ENCODE measurements around the gene ACTG1.

ACTG1 gene

DNA sequence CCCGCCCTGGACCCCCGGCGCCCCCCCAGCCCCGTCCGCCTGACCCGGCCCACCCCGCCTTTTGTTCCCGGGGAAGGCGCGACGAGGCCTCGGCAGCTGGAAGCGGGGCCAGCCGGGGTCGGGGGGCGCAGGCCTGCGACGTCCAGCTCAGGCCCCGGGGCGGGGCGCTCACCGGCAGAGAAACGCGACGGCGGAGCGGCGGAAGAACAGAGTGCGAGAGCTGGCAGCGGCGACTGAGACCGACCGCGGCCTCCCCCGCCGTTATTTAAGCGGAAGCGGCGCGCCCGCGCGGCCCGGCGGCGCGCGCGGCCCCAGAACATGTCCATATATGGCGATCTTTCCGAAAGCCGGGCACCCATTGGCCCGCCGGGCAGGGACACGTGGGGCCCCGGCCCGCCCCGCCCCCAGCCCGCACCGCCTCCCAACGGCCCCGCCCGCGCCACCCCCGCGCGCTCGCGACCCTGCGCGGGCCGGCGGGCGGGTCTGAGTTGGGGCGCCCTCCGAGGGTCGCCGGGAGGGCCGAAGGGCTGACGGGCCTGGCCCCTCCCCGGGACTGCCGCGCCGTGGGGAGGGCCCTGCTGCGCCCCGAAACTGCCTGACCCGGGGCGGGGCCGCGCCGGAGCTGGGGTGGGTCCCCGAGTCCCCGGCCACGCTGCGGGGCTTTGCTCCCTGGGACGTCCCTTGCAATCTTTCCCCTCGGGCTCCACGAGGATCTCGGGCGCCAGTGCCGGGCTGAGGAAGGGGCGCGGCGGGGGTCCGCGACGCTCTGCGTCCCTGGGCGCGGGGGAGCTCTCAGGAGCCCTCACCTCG, at the start of gene ACTG1:
TSS of gene ACTG1 (minus strand) at position 238 of the 810 bp plus-strand sequence. CDS start 445 bp downstream, outside the sequence.
- Histone ChIP-seq H3K9me3 (ENCODE audit: control insufficient read depth in 1 of 2, low read length in 2 of 2) (no peaks in the 10 kb centered on the region), H3K27ac (ENCODE audit: low read length) (peak within 1 kb of the TSS; percentile 97), H3K36me3 (ENCODE audit: control insufficient read depth in 1 of 2, insufficient read depth in 2 of 2, low read length in 2 of 2) (peaks cover 31 to 37% of the 10 kb centered on the region in 2 donors), H3K4me3 (ENCODE audit: low read depth in 1 of 2, low read length in 2 of 2) (peak within 1 kb of the TSS; percentile 94 to 100), H3K27me3 (ENCODE audit: low read depth, low read length) (no peaks in the 10 kb centered on the region), H3K4me1 (ENCODE audit: control insufficient read depth in 1 of 2, insufficient read depth in 2 of 2, low read length in 2 of 2) (peaks cover 5 to 38% of the 10 kb centered on the region in 2 donors)

DNA sequence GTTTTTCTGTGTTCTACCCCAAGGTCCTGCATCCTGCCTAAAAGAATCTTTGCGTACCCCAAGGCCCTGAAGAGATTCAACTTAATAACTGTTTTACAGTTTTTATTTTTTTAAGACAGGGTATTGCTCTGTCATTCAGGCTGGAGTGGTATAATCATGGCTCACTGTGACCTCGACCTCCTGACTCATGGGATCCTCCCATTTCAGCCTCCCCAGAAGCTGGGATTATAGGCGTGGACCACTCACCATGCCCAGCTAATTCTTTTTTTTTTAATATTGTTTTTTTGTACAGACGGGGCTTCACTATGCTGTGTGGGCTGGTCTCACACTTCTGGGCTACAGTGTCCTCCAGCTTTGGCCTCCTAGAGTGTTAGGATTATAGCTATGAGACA, 48.9 kb upstream of the ACTG1 start:
- Histone ChIP-seq H3K27me3 (ENCODE audit: low read depth, low read length) (no peaks in the 10 kb centered on the region), H3K9me3 (ENCODE audit: control insufficient read depth in 1 of 2, low read length in 2 of 2) (no peaks in the 10 kb centered on the region), H3K4me1 (ENCODE audit: control insufficient read depth in 1 of 2, insufficient read depth in 2 of 2, low read length in 2 of 2) (peaks cover 3 to 13% of the 10 kb centered on the region in 2 donors), H3K36me3 (ENCODE audit: control insufficient read depth in 1 of 2, insufficient read depth in 2 of 2, low read length in 2 of 2) (peaks cover 34 to 77% of the 10 kb centered on the region in 2 donors), H3K4me3 (ENCODE audit: low read depth in 1 of 2, low read length in 2 of 2) (no peak overlapping the region), H3K27ac (ENCODE audit: low read length) (no peak overlapping the region)

DNA sequence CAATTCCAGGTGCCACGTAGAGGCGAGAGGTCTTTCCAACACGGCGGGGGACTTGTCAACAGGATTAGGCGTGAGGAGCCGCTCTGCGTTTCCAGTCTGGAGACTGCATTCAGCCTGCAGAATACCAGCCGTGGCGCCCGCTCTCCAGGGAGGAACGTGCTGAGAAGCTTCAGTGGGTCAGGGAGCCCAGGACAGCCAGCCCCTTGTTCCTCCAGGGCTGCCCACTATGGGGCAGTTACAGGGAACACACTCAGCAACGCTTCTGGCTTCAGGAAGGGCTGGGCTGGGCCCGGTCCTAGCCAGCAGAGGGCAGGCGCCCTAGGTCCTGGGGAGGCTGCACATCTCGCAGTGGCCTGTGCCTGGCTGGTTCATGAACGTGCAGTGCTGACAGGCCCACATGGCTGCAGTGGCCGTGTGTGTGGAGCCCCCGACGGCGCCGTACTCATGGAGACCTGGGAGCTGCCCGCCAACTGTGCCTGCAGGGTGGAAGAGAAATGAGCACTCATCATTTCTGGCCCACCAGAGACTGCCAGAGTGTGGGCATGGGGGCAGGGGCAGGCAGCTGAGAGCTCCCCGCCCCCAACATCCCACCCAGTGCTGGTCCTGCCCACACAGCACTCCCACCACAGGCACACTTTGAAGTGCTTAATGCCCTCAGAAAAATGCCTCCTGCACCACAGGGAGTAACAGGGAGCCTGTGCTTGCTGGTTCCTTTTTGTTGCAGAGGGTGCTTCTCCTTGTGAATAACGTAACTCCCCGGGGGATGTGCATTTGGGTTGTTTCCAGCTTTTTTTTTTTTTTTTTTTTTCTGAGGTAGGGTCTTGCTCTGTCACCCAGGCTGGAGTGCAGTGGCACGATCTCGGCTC, 46.6 kb upstream of the ACTG1 start:
- Histone ChIP-seq H3K27me3 (ENCODE audit: low read depth, low read length) (no peaks in the 10 kb centered on the region), H3K27ac (ENCODE audit: low read length) (no peak overlapping the region), H3K4me3 (ENCODE audit: low read depth in 1 of 2, low read length in 2 of 2) (no peak overlapping the region), H3K9me3 (ENCODE audit: control insufficient read depth in 1 of 2, low read length in 2 of 2) (no peaks in the 10 kb centered on the region), H3K36me3 (ENCODE audit: control insufficient read depth in 1 of 2, insufficient read depth in 2 of 2, low read length in 2 of 2) (peaks cover 27 to 61% of the 10 kb centered on the region in 2 donors), H3K4me1 (ENCODE audit: control insufficient read depth in 1 of 2, insufficient read depth in 2 of 2, low read length in 2 of 2) (no peaks in the 10 kb centered on the region)

DNA sequence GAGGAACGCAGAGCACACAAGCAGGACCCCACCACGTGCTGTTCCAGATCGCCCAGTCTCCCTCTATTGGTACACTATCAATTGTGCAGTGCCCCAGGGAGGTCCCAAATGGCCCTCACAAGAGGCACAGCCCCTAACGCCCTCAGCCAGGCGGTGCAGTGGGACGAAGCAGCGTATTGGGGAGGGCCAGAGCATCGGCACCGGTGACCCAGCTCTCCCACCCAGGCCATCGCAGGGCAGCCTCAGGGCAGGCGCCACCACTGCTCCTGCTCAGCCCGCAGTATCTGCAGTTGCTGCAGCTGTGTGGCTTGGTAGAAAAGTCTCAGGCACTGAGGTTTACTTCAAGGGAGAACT, 45.5 kb upstream of the ACTG1 start:
- peaks cover 27 to 51% of the 10 kb centered on the region in 2 donors for H3K36me3 ChIP-seq (ENCODE audit: control insufficient read depth in 1 of 2, insufficient read depth in 2 of 2, low read length in 2 of 2)

DNA sequence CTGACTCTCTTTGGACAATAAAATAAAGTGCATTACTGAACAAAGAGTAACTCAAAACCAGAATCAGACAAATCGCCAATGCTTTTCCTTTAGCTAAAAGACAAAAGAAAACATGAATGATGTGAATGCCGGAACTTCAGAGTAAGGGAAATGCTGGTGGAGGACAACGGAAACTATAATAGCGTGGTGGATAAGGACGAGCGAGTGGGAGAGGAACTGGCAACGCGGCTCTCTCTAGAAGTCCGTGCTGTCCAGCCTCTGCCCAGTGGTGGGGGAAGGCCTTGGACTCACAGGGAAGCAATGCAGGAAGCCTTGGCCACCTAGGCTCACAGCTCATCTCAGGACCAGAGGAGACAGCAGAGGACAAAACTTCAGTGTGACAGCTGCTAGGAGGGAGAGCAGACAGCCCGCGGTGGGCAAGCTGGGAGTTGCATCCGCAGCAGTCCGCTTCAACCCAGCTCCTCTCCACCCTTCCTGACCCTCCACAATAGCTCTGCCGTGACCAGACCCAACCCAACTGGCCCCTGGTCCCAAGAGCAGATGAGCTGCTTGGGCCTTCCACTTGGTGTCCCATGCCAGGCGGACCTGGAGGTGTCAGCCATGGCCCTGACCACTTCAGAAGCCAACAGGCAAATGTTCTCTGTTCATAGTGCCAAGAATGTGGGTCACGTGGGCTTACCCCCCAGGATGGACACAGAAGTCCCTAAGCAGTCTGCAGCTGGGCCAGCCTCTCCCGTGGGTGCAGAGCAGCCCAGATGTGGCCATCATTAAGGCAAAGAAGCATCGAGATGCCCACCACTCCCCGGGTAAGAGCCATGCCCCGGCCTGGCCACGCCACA, 44.9 kb upstream of the ACTG1 start:
- Histone ChIP-seq H3K4me3 (ENCODE audit: low read depth in 1 of 2, low read length in 2 of 2) (no peak overlapping the region), H3K9me3 (ENCODE audit: control insufficient read depth in 1 of 2, low read length in 2 of 2) (no peaks in the 10 kb centered on the region), H3K4me1 (ENCODE audit: control insufficient read depth in 1 of 2, insufficient read depth in 2 of 2, low read length in 2 of 2) (peaks cover 9% of the 10 kb centered on the region in 2 donors), H3K36me3 (ENCODE audit: control insufficient read depth in 1 of 2, insufficient read depth in 2 of 2, low read length in 2 of 2) (peaks cover 25 to 48% of the 10 kb centered on the region in 2 donors), H3K27me3 (ENCODE audit: low read depth, low read length) (no peaks in the 10 kb centered on the region), H3K27ac (ENCODE audit: low read length) (no peak overlapping the region)

More for the DNA sequence above, 45.5 kb upstream of the ACTG1 start:
- Histone ChIP-seq H3K4me1 (ENCODE audit: control insufficient read depth in 1 of 2, insufficient read depth in 2 of 2, low read length in 2 of 2) (peaks cover 9% of the 10 kb centered on the region in 2 donors), H3K27me3 (ENCODE audit: low read depth, low read length) (no peaks in the 10 kb centered on the region), H3K4me3 (ENCODE audit: low read depth in 1 of 2, low read length in 2 of 2) (no peak overlapping the region), H3K27ac (ENCODE audit: low read length) (no peak overlapping the region), H3K9me3 (ENCODE audit: control insufficient read depth in 1 of 2, low read length in 2 of 2) (no peaks in the 10 kb centered on the region)

DNA sequence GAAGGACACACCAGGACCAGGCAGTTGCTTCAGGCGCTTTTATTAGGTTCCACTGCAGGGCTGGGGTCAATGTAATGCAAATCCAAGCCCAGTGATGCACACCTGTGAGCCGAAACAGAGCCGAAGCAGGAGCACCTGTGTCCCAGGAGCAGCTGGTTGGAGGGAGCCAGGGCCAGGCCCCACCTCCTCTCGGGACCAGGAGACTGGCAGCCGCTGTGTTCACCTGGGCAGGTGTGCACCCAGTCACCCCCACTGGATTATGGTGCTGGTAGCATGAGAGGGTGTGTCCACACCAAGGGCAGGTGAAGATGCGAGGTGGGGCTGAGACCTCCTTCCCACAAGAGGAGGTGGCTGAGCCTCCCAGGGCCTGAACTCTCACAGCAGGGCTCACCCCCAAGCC, 44.3 kb upstream of the ACTG1 start:
- no peak overlapping the region for H3K27ac ChIP-seq (ENCODE audit: low read length)
- H3K9me3 ChIP-seq (ENCODE audit: control insufficient read depth in 1 of 2, low read length in 2 of 2), result no peaks in the 10 kb centered on the region
- H3K36me3 ChIP-seq (ENCODE audit: control insufficient read depth in 1 of 2, insufficient read depth in 2 of 2, low read length in 2 of 2), result peaks cover 23 to 45% of the 10 kb centered on the region in 2 donors
- H3K4me1 ChIP-seq (ENCODE audit: control insufficient read depth in 1 of 2, insufficient read depth in 2 of 2, low read length in 2 of 2), result peaks cover 9% of the 10 kb centered on the region in 2 donors
- no peaks in the 10 kb centered on the region for H3K27me3 ChIP-seq (ENCODE audit: low read depth, low read length)
- H3K4me3 ChIP-seq (ENCODE audit: low read depth in 1 of 2, low read length in 2 of 2), result no peak overlapping the region

DNA sequence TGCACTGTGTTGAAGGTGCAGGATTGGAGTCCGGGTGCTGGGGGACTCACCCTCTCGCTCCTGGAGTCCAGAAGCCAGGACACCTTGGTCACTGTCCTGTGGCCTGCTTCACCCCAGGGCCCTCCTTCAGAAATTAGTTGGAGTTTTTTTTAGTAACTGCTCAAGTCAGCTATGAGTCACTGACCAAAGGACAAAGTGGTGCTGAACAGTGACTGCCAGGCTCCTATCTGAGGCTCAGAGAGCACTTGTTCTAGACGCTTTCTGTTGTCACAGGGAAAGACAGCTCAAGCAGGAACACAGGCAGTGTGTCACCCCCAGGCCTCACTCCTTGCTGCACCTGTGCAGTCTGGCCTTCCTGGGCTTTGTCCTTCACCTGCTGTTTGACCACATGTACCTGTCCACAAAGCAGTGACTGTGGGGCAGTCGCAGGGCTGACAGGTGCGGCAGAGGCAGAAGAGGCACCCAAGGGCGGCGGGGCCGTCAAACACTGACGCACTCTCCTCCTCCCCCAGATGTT, 43.6 kb upstream of the ACTG1 start:
- Histone ChIP-seq H3K36me3 (ENCODE audit: control insufficient read depth in 1 of 2, insufficient read depth in 2 of 2, low read length in 2 of 2) (peaks cover 23 to 45% of the 10 kb centered on the region in 2 donors), H3K4me1 (ENCODE audit: control insufficient read depth in 1 of 2, insufficient read depth in 2 of 2, low read length in 2 of 2) (peaks cover 9 to 13% of the 10 kb centered on the region in 2 donors), H3K4me3 (ENCODE audit: low read depth in 1 of 2, low read length in 2 of 2) (no peak overlapping the region), H3K27me3 (ENCODE audit: low read depth, low read length) (no peaks in the 10 kb centered on the region), H3K27ac (ENCODE audit: low read length) (no peak overlapping the region), H3K9me3 (ENCODE audit: control insufficient read depth in 1 of 2, low read length in 2 of 2) (no peaks in the 10 kb centered on the region)

DNA sequence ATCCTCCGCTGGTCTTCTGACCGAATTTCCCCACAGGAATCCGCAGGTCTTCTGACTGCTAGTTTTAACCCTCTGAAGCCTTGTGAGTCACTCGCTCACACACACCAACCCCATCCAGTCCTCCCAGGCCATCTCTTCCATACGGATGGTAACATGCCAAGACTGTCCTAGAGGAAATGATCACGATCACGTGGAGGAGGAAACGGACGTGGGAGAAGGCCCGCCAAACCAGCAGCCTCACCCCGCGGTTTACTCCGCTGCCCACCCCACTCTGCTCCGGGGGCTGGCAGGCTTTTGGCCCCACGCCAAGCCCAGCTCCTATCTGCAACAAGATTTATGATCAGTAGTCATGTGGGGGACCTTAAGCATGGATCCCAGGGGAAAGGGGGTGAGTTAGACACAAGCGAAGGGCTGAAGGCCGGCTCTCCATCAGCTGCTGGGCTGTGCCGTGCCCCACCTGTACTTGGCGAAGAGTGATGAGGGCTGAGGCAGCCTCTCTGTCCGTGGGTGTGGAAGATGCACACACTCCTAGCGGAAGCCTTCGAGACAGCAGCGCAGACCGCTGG, 41.1 kb upstream of the ACTG1 start:
- Histone ChIP-seq H3K9me3 (ENCODE audit: control insufficient read depth in 1 of 2, low read length in 2 of 2) (no peaks in the 10 kb centered on the region), H3K27ac (ENCODE audit: low read length) (no peak overlapping the region), H3K36me3 (ENCODE audit: control insufficient read depth in 1 of 2, insufficient read depth in 2 of 2, low read length in 2 of 2) (peaks cover 16 to 41% of the 10 kb centered on the region in 2 donors), H3K4me3 (ENCODE audit: low read depth in 1 of 2, low read length in 2 of 2) (peak overlapping the region; percentile 73 to 95), H3K4me1 (ENCODE audit: control insufficient read depth in 1 of 2, insufficient read depth in 2 of 2, low read length in 2 of 2) (peaks cover 9 to 21% of the 10 kb centered on the region in 2 donors), H3K27me3 (ENCODE audit: low read depth, low read length) (no peaks in the 10 kb centered on the region)

DNA sequence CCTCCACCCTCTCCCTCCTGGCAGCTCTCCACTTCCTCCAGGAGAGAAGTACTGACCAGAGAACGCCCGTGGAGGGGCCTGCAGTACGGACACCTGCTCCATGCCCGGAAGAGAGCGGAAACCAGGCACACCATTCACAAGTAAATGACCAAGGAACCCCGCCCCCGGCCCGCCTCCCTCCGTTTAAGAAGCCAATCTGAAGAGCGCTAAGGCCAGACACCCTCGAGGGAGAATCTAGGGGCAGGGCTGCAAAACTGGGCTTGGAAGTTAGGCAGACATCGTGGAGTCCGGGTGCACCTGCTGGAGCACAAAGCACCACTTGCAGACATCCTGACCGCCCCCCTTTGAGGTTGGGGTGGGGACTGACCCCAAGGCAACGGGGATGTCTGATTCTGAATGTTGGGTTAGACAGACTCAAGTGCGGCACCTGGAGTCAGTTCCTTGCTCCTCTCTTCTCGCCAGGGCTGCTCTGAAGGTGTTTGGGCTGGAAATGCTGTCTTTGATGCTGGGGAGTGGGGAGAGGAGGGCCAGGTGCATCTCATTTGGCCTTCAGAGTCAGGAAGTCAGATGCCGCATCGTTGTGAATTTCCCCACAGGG, 40.5 kb upstream of the ACTG1 start:
- Histone ChIP-seq H3K4me1 (ENCODE audit: control insufficient read depth in 1 of 2, insufficient read depth in 2 of 2, low read length in 2 of 2) (peaks cover 9 to 21% of the 10 kb centered on the region in 2 donors), H3K27ac (ENCODE audit: low read length) (peak overlapping the region; percentile 39), H3K4me3 (ENCODE audit: low read depth in 1 of 2, low read length in 2 of 2) (peak overlapping the region; percentile 73 to 95), H3K27me3 (ENCODE audit: low read depth, low read length) (no peaks in the 10 kb centered on the region), H3K36me3 (ENCODE audit: control insufficient read depth in 1 of 2, insufficient read depth in 2 of 2, low read length in 2 of 2) (peaks cover 18 to 39% of the 10 kb centered on the region in 2 donors), H3K9me3 (ENCODE audit: control insufficient read depth in 1 of 2, low read length in 2 of 2) (no peaks in the 10 kb centered on the region)

Data from muscle layer of duodenum (tissue), 2 donors.